ENCODE data around the gene SEPTIN10. TPM values are rescaled to one million over a fixed set of nuclear protein-coding genes. Genes with fewer than 3 reads are reported as not detected.

Gene SEPTIN10
- total and polyA plus RNA-seq, 9 of the 15 experiments (the other 6 are each of a cell fraction or from before 2014, with no cell fraction given), result 0.40 TPM; not detected in 8

- intact Hi-C loops (cut with micrococcal nuclease), result no loop called here
- Histone ChIP-seq H3K4me1 (replicated peaks in 1 of 2; ENCODE audit: control insufficient read depth in 2 of 2, insufficient read depth in 2 of 2, low read length in 2 of 2) (no peaks in the 10 kb centered on the region), H3K9me3 (replicated peaks; ENCODE audit: control insufficient read depth, insufficient read depth, low read depth, low read length) (no peaks in the 10 kb centered on the region), H3K27ac (ENCODE audit: extremely low read depth, low read depth, low read length) (no peak overlapping the region), H2AFZ (ENCODE audit: low read depth, low read length) (no peak overlapping the region), H3K79me2 (ENCODE audit: control insufficient read depth, insufficient read depth, low read length) (no peaks in the 10 kb centered on the region), H4K20me1 (replicated peaks; ENCODE audit: control insufficient read depth, insufficient read depth, low read length) (no peaks in the 10 kb centered on the region), H3K27me3 (ENCODE audit: control insufficient read depth in 2 of 2, insufficient read depth in 2 of 2, low read length in 2 of 2) (no peaks in the 10 kb centered on the region), H3K4me2 (ENCODE audit: insufficient read depth, low read length) (no peak overlapping the region), H3K4me3 (no peak overlapping the region), H3K36me3 (ENCODE audit: control insufficient read depth, insufficient read depth, low read length) (no peaks in the 10 kb centered on the region), H3K9me1 (ENCODE audit: control insufficient read depth, insufficient read depth, low read length) (no peaks in the 10 kb centered on the region), H3K9ac (ENCODE audit: insufficient read depth in 1 of 2, low read depth in 2 of 2, low read length in 2 of 2) (no peak overlapping the region)
- in situ Hi-C loops (cut with MboI), result no loop called here
- ChIA-PET POLR2A (no interaction called here), CTCF (ENCODE audit: low intra/inter-chr PET ratio) (no interaction called here)
- no peak for TF ChIP-seq ZNF280B (CRISPR knock-in tag; IDR thresholded peaks at IDR 0.05)
- TF ChIP-seq ZNF699 (CRISPR knock-in tag; IDR thresholded peaks at IDR 0.05; ENCODE audit: insufficient replicate concordance), result no peak
- no peak for TF ChIP-seq ATF4 (CRISPR knock-in tag; IDR thresholded peaks at IDR 0.05)
- no peak for TF ChIP-seq CXXC5 (CRISPR knock-in tag; IDR thresholded peaks at IDR 0.05)
- no peak for TF ChIP-seq ZNF197 (CRISPR knock-in tag; IDR thresholded peaks at IDR 0.05; ENCODE audit: low read depth)
- FAIRE-seq (no peak), DNase-seq (ENCODE audit: extremely low read depth in 1 of 4, low spot score in 3 of 4) (no peak), ATAC-seq (no peak)
- BruUV-seq (replicated peaks), result no TSS peak
- WGBS (ENCODE audit: insufficient coverage, low coverage, missing lambda C conversion rate), result 63% methylated on average over 22 of the region's 90 CpGs
These were observed 1.2 kb upstream of the SEPTIN10 start for GRCh38 chr2:109614715-109615636.

Measured in K562 (cell line).